K562 (cell line): ENCODE results near the gene MYRFL. TPM values are rescaled to one million over a fixed set of nuclear protein-coding genes. Genes with fewer than 3 reads are reported as not detected.

Experiments used
- ATAC-seq: fragments of 200-7000 bp; cut with Tn5 transposase; 3 replicates; pipeline ENCODE4 v1.9.1; 2020; ENCODE audit warnings: moderate library complexity
- BruUV-seq: library from RNA; stranded (reverse); fragments of 400-500 nt; replicated peaks from 2 replicates; lab custom pipeline; 2021; lab: Mats Ljungman, UMichigan
- CTCF ChIA-PET: fragments of 300-600 bp; formaldehyde crosslinking; extraction: SDS; loops from one replicate; lab custom pipeline; 2021; ENCODE audit warnings: low intra/inter-chr PET ratio; lab: Yijun Ruan, JAX
- POLR2A ChIA-PET: fragments of 300-600, 350-650 bp; sonication (Branson Sonifier 250); formaldehyde crosslinking; extraction: SDS; loops from one replicate; lab custom pipeline; 2021; ENCODE audit warnings: antibody characterized with exemption, inconsistent platforms; lab: Yijun Ruan, JAX
- DNase-seq, 4 experiments: peaks; one replicate each; pipeline versions ENCODE4 v3.0.0 to v3.0.0-alpha.2; 2011 to 2018; ENCODE audit warnings: low spot score in 3 of 4, mixed read lengths in 3 of 4; ENCODE audit errors: extremely low read depth in 1 of 4
- FAIRE-seq: peaks from 2 replicates; lab custom pipeline; 2011; peaks lifted over from hg19 to GRCh38; lab: Jason Lieb, UNC
- H2AFZ ChIP-seq: 2 replicates; pipeline ENCODE4 v1.6.0; 2011; ENCODE audit warnings: low read depth, low read length, control low read depth, inconsistent platforms
- H3K27ac ChIP-seq: fragments of 200-600 bp; 3 replicates; pipeline ENCODE4 v1.8.0; 2011; ENCODE audit warnings: low read depth, mild to moderate bottlenecking, control low read depth, inconsistent platforms, low read length, moderate library complexity, mixed read lengths; ENCODE audit errors: extremely low read depth
- H3K27me3 ChIP-seq, 2 experiments: fragments of 300-600 bp in 1 of 2; 2 replicates in 1 of 2; 3 replicates in 1 of 2; pipeline versions ENCODE4 v1.6.0 to v1.8.0; 2011; ENCODE audit warnings: inconsistent platforms in 2 of 2, low read length in 2 of 2, mild to moderate bottlenecking in 1 of 2, mixed read lengths in 1 of 2, moderate library complexity in 1 of 2; ENCODE audit not compliant: control insufficient read depth in 2 of 2, insufficient read depth in 2 of 2
- H3K36me3 ChIP-seq: fragments of 300-600 bp; 3 replicates; pipeline ENCODE4 v1.8.0; 2011; ENCODE audit warnings: mild to moderate bottlenecking, low read length, inconsistent platforms; ENCODE audit not compliant: control insufficient read depth, insufficient read depth
- H3K4me1 ChIP-seq, 2 experiments: fragments of 200-600 bp in 1 of 2; replicated peaks in 1 of 2; 2 replicates in 1 of 2; 3 replicates in 1 of 2; pipeline versions ENCODE4 v1.5.1 to v1.8.0; 2011; ENCODE audit warnings: inconsistent platforms in 2 of 2, low read length in 2 of 2, mild to moderate bottlenecking in 1 of 2, mixed read lengths in 1 of 2, moderate library complexity in 1 of 2; ENCODE audit not compliant: control insufficient read depth in 2 of 2, insufficient read depth in 2 of 2
- H3K4me2 ChIP-seq: 2 replicates; pipeline ENCODE4 v1.6.1; 2011; ENCODE audit warnings: low read length, control low read depth, inconsistent platforms, mixed read lengths; ENCODE audit not compliant: insufficient read depth
- H3K4me3 ChIP-seq: fragments of 200-600 bp; sonication (generic), shearing (Covaris generic); 2 replicates; pipeline ENCODE4 v1.5.1; 2016; ENCODE audit warnings: control low read depth, inconsistent platforms
- H3K79me2 ChIP-seq: fragments of 200-600 bp; 3 replicates; pipeline ENCODE4 v1.8.0; 2011; ENCODE audit warnings: low read length, inconsistent platforms; ENCODE audit not compliant: control insufficient read depth, insufficient read depth
- H3K9ac ChIP-seq, 2 experiments: 2 replicates each; pipeline versions ENCODE4 v1.6.0 to v1.6.1; 2011; ENCODE audit warnings: low read depth in 2 of 2, low read length in 2 of 2, control low read depth in 1 of 2, inconsistent platforms in 1 of 2, mild to moderate bottlenecking in 1 of 2, mixed read lengths in 1 of 2; ENCODE audit not compliant: insufficient read depth in 1 of 2
- H3K9me1 ChIP-seq: one replicate; pipeline ENCODE4 v1.6.0; 2011; ENCODE audit warnings: inconsistent platforms, mild to moderate bottlenecking, low read length, moderate library complexity; ENCODE audit not compliant: control insufficient read depth, insufficient read depth
- H3K9me3 ChIP-seq: replicated peaks from 2 replicates; pipeline ENCODE4 v1.5.1; 2011; ENCODE audit warnings: low read depth, low read length, inconsistent platforms; ENCODE audit not compliant: control insufficient read depth, insufficient read depth
- H4K20me1 ChIP-seq: replicated peaks from 2 replicates; pipeline ENCODE4 v1.6.1; 2011; ENCODE audit warnings: low read length, inconsistent platforms, mixed read lengths; ENCODE audit not compliant: control insufficient read depth, insufficient read depth
- CEBPG ChIP-seq, 3 experiments: fragments of 200-800 bp in 1 of 3; sonication (Bioruptor generic) in 1 of 3; sonication (generic) in 1 of 3; formaldehyde crosslinking in 1 of 3; IDR thresholded peaks in 2 of 3; conservative IDR thresholded peaks in 1 of 3; 2 replicates each; pipeline versions ENCODE4 v1.6.1 to v1.8.0; 2016 to 2022; ENCODE audit warnings: missing compliant biosample characterization in 2 of 3, missing genetic modification characterization in 2 of 3, mild to moderate bottlenecking in 1 of 3, missing genetic modification reagents in 1 of 3
- TRIM24 ChIP-seq, 2 experiments: fragments of 450-650 bp; IDR thresholded peaks; 2 replicates each; pipeline ENCODE4 v1.6.1; 2016
- ZNF431 ChIP-seq: sonication (generic); formaldehyde crosslinking; IDR thresholded peaks from 2 replicates; pipeline ENCODE4 v1.8.0; 2022; ENCODE audit warnings: mild to moderate bottlenecking, missing genetic modification reagents
- ZNF76 ChIP-seq: fragments of 250-450 bp; sonication (Bioruptor Pico); IDR thresholded peaks from 2 replicates; pipeline ENCODE4 v1.4.0; 2020; ENCODE audit warnings: mild to moderate bottlenecking, moderate library complexity, borderline replicate concordance
- WGBS: fragments of 100-300 bp; shearing (Covaris generic); methylation state at CpG from one replicate; pipeline ENCODE4 v1.1.6; 2016; ENCODE audit warnings: low coverage, mixed read lengths; ENCODE audit not compliant: insufficient coverage; ENCODE audit errors: missing lambda C conversion rate; 5-methylcytosine and 5-hydroxymethylcytosine counted together
- in situ Hi-C: fragments of 300-500 bp; cut with MboI; formaldehyde crosslinking; loops from 4 replicates; pipeline ENCODE4 v1.15.0; 2018; ENCODE audit warnings: inconsistent platforms, mixed read lengths
- intact Hi-C: fragments of 100-400 bp; cut with micrococcal nuclease; formaldehyde crosslinking; loops from 2 replicates; pipeline ENCODE4 v1.14.2; 2022
- polyA plus RNA-seq, 8 experiments: library from polyadenylated mRNA; depleted of rRNA in 4 of 8; stranded (reverse) in 5 of 8; unstranded in 3 of 8; fragments of >200 nt; fragmentation: Nextera tagmentation in 2 of 8; fragmentation: Illumina TruSeq in 1 of 8; extraction: Ambion mirVana in 2 of 8; extraction: Trizol in 1 of 8; gene quantifications; 2 replicates each; pipeline versions ENCODE4 v1.2.1 to v1.2.3, GENCODE V29; 2011 to 2014; ENCODE audit warnings: inconsistent platforms in 1 of 8, missing spikeins in 1 of 8
- total RNA-seq, 7 experiments: library from RNA; depleted of rRNA in 6 of 7; stranded (reverse); fragments of >200 nt in 6 of 7; fragmentation: Illumina TruSeq in 2 of 7; extraction: Trizol in 2 of 7; gene quantifications; 2 replicates each; pipeline versions ENCODE4 v1.2.1 to v1.2.3, GENCODE V29; 2011 to 2021; ENCODE audit warnings: low replicate concordance in 1 of 7
- TF ChIP-seq, protein P1 (sequence below), 2 experiments: fragments of 450-650 bp in 1 of 2; sonication (generic) in 1 of 2; formaldehyde crosslinking in 1 of 2; IDR thresholded peaks in 1 of 2; conservative IDR thresholded peaks in 1 of 2; 2 replicates each; pipeline versions ENCODE4 v1.6.1 to v1.8.1; 2016 to 2023; ENCODE audit warnings: mild to moderate bottlenecking in 2 of 2, moderate library complexity in 2 of 2, inconsistent platforms in 1 of 2, missing genetic modification reagents in 1 of 2

MYRFL gene
- total and polyA plus RNA-seq, 9 of the 15 experiments (the other 6 are each of a cell fraction or from before 2014, with no cell fraction given), result not detected

DNA sequence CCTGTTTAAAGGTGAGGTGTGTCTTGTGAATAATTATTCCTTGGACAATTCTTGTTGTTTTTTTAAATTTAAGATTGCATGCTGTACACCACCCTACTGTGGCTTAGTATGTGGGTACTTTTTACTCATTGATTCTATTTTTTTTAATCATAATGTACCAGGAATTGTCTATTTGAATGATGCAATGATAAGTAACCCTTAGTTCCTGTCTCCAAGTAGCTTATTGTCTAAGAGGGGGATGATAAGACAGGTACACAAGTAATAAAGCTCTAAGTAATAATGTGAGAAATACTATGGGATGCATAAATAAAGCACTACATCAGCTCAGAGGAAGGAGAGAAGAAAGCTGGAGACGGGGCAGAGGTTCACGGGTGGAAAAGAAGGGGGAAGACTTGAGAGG, 90.9 kb downstream of the MYRFL start:
- Histone ChIP-seq H3K4me3 (no peak overlapping the region), H3K27ac (no peak overlapping the region), H3K27me3 (no peaks in the 10 kb centered on the region), H3K4me2 (no peak overlapping the region), H3K9ac (no peak overlapping the region), H3K9me3 (no peaks in the 10 kb centered on the region), H3K79me2 (no peaks in the 10 kb centered on the region), H3K36me3 (no peaks in the 10 kb centered on the region), H2AFZ (no peak overlapping the region), H3K4me1 (no peaks in the 10 kb centered on the region), H3K9me1 (no peaks in the 10 kb centered on the region), H4K20me1 (no peaks in the 10 kb centered on the region)
- DNase-seq (no peak), FAIRE-seq (no peak), ATAC-seq (no peak)
- BruUV-seq, result no TSS peak
- intact Hi-C loops, result no loop called here
- POLR2A ChIA-PET, result interaction anchor here (0.7 kb wide), 1 partner anchor 227 kb away, joined by 3 read pairs; no protein-coding TSS in a partner anchor
- WGBS, result 5% methylated on average over 2 of the region's 2 CpGs
- TF ChIP-seq TRIM24 (IDR thresholded peaks at IDR 0.05), result peak; percentile 68 to 83; a peak in 3 of 4 replicates
- TF ChIP-seq, protein P1, sequence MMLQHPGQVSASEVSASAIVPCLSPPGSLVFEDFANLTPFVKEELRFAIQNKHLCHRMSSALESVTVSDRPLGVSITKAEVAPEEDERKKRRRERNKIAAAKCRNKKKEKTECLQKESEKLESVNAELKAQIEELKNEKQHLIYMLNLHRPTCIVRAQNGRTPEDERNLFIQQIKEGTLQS (IDR thresholded peaks at IDR 0.05), result peak; percentile 40; the same call in 1 of the 2 replicates
- TF ChIP-seq, protein P1 (CRISPR knock-in tag; conservative IDR thresholded peaks at IDR 0.05), result no peak
- no peak for TF ChIP-seq ZNF431 (CRISPR knock-in tag)
- TF ChIP-seq ZNF76, result no peak
- TF ChIP-seq CEBPG (CRISPR knock-in tag; IDR thresholded peaks at IDR 0.05), result no peak
- peak in 1 of 2 experiments; percentile 82; a peak in 2 of 4 replicates for TF ChIP-seq CEBPG (tag; conservative IDR thresholded peaks at IDR 0.05 in 1 of 2, IDR thresholded peaks at IDR 0.05 in 1 of 2)
- in situ Hi-C loops, result no loop called here
- CTCF ChIA-PET, result no interaction called here
